Measurements from ENCODE around the gene PRKN. TPM values are rescaled to one million over a fixed set of nuclear protein-coding genes. Genes with fewer than 3 reads are reported as not detected.

Gene PRKN
- total and polyA plus RNA-seq, 9 of the 15 experiments (the other 6 are each of a cell fraction or from before 2014, with no cell fraction given): 0.03 to 0.96 (median 0.15) TPM; not detected in 2

GRCh38 chr6:161660666-161661571, 1066.6 kb downstream of the PRKN start:
- DNase-seq (ENCODE audit: extremely low read depth in 1 of 4, low spot score in 3 of 4): peak in 1 of 4 experiments; percentile 23
- H3K9ac ChIP-seq (ENCODE audit: insufficient read depth in 1 of 2, low read depth in 2 of 2, low read length in 2 of 2): no peak overlapping the region
- no peaks in the 10 kb centered on the region for H3K9me3 ChIP-seq (replicated peaks; ENCODE audit: control insufficient read depth, insufficient read depth, low read depth, low read length)
- no peak overlapping the region for H3K4me3 ChIP-seq
- H3K36me3 ChIP-seq (ENCODE audit: control insufficient read depth, insufficient read depth, low read length): no peaks in the 10 kb centered on the region
- no peak overlapping the region for H3K27ac ChIP-seq (ENCODE audit: extremely low read depth, low read depth, low read length)
- no peaks in the 10 kb centered on the region for H3K4me1 ChIP-seq (replicated peaks in 1 of 2; ENCODE audit: control insufficient read depth in 2 of 2, insufficient read depth in 2 of 2, low read length in 2 of 2)
- BruUV-seq (replicated peaks): no TSS peak
- H3K4me2 ChIP-seq (ENCODE audit: insufficient read depth, low read length): no peak overlapping the region
- no peak overlapping the region for H2AFZ ChIP-seq (ENCODE audit: low read depth, low read length)
- in situ Hi-C loops (cut with MboI) (no loop called here), intact Hi-C loops (cut with micrococcal nuclease) (no loop called here)
- CTCF ChIA-PET (ENCODE audit: low intra/inter-chr PET ratio): no interaction called here
- TF ChIP-seq CHD4 (IDR thresholded peaks at IDR 0.05; ENCODE audit: insufficient read depth, insufficient replicate concordance, low read depth, low read length, poor library complexity, severe bottlenecking) (no peak), SMC3 (conservative IDR thresholded peaks at IDR 0.05; ENCODE audit: insufficient read depth, low read depth, low read length) (0 out of 2 replicates have a peak, but pooled peaks have one; percentile 14), RAD21 (CRISPR knock-in tag; conservative IDR thresholded peaks at IDR 0.05 in 1 of 2, IDR thresholded peaks at IDR 0.05 in 1 of 2) (peak in 1 of 2 experiments; percentile 36; a peak in 1 of 4 replicates), RBFOX2 (IDR thresholded peaks at IDR 0.05; ENCODE audit: low read depth, low read length) (no peak), CTCF (IDR thresholded peaks at IDR 0.05 in 2 of 3, conservative IDR thresholded peaks at IDR 0.05 in 1 of 3; ENCODE audit: insufficient read depth in 2 of 3, low read depth in 1 of 3, low read length in 3 of 3) (peak; percentile 16 to 52 (median 47); a peak in 4 of 6 replicates)
- H4K20me1 ChIP-seq (replicated peaks; ENCODE audit: control insufficient read depth, insufficient read depth, low read length): no peaks in the 10 kb centered on the region
- H3K27me3 ChIP-seq (ENCODE audit: control insufficient read depth in 2 of 2, insufficient read depth in 2 of 2, low read length in 2 of 2): peaks cover 0 to 16% of the 10 kb centered on the region in 2 experiments; a peak in 2 of 5 replicates
- POLR2A ChIA-PET: no interaction called here
- peak; percentile 42 for FAIRE-seq
- 0% methylated on average over 10 of the region's 10 CpGs for WGBS (ENCODE audit: insufficient coverage, low coverage, missing lambda C conversion rate)
- no peaks in the 10 kb centered on the region for H3K9me1 ChIP-seq (ENCODE audit: control insufficient read depth, insufficient read depth, low read length)
- peak; percentile 71 for ATAC-seq
- H3K79me2 ChIP-seq (ENCODE audit: control insufficient read depth, insufficient read depth, low read length): no peaks in the 10 kb centered on the region
